Prostate gland (tissue), 2 donors: ENCODE results near the gene UPF2. TPM values are rescaled to one million over a fixed set of nuclear protein-coding genes. Genes with fewer than 3 reads are reported as not detected.

ENCODE experiments used
- DNase-seq: peaks from one replicate; pipeline ENCODE4 v3.0.0-alpha.2; 2019; ENCODE audit warnings: low spot score
- H3K27ac ChIP-seq, 2 donors: fragments of 200-600 bp; sonication (generic); 2 replicates each; pipeline ENCODE4 v1.5.1; 2017 to 2019
- H3K27me3 ChIP-seq: fragments of 200-600 bp; sonication (generic); replicated peaks from 2 replicates; pipeline ENCODE4 v1.5.1; 2019; ENCODE audit not compliant: insufficient read depth
- H3K36me3 ChIP-seq, 2 donors: fragments of 200-600 bp; sonication (generic); 1 replicate in 1 of 2; 2 replicates in 1 of 2; pipeline versions ENCODE4 v1.5.1 to v1.8.1; 2017 to 2019
- H3K4me1 ChIP-seq: fragments of 200-600 bp; sonication (generic); replicated peaks from 2 replicates; pipeline ENCODE4 v1.5.1; 2019
- H3K4me3 ChIP-seq, 2 donors: fragments of 200-600 bp; sonication (generic); 2 replicates each; pipeline ENCODE4 v1.5.1; 2017 to 2019
- H3K9me3 ChIP-seq: fragments of 200-600 bp; sonication (generic); 2 replicates; pipeline ENCODE4 v1.5.1; 2017
- POLR2A ChIP-seq: fragments of 450-650 bp; IDR thresholded peaks from one replicate; pipeline ENCODE4 v1.6.1; 2016; ENCODE audit warnings: antibody characterized with exemption, mild to moderate bottlenecking
- POLR2AphosphoS5 ChIP-seq: sonication (generic); formaldehyde crosslinking; IDR thresholded peaks from one replicate; pipeline ENCODE4 v1.6.1; 2017; ENCODE audit warnings: antibody characterized with exemption
- WGBS: methylation state at CpG from one replicate; pipeline ENCODE4 v1.1.5; 2018; 5-methylcytosine and 5-hydroxymethylcytosine counted together
- intact Hi-C: fragments of 100-400 bp; cut with DNase I; formaldehyde crosslinking; loops from one replicate; pipeline ENCODE4 v1.14.2; 2022
- total RNA-seq, 2 donors: library from RNA; depleted of rRNA; stranded (reverse); fragments of >200 nt; gene quantifications; one replicate each; pipeline ENCODE4 v1.1.0, GENCODE V29; 2016
- TF ChIP-seq, protein P1 (sequence below), 4 experiments: fragments of 200-600 bp in 2 of 4; fragments of 450-650 bp in 2 of 4; sonication (generic) in 2 of 4; IDR thresholded peaks; 1 replicate in 3 of 4; 2 replicates in 1 of 4; pipeline ENCODE4 v1.5.1; 2016 to 2019; ENCODE audit warnings: antibody characterized with exemption in 4 of 4, mild to moderate bottlenecking in 2 of 4, moderate library complexity in 2 of 4

UPF2 gene
- total RNA-seq, 2 donors from 2014 or later: 21.4 to 31.7 TPM

DNA sequence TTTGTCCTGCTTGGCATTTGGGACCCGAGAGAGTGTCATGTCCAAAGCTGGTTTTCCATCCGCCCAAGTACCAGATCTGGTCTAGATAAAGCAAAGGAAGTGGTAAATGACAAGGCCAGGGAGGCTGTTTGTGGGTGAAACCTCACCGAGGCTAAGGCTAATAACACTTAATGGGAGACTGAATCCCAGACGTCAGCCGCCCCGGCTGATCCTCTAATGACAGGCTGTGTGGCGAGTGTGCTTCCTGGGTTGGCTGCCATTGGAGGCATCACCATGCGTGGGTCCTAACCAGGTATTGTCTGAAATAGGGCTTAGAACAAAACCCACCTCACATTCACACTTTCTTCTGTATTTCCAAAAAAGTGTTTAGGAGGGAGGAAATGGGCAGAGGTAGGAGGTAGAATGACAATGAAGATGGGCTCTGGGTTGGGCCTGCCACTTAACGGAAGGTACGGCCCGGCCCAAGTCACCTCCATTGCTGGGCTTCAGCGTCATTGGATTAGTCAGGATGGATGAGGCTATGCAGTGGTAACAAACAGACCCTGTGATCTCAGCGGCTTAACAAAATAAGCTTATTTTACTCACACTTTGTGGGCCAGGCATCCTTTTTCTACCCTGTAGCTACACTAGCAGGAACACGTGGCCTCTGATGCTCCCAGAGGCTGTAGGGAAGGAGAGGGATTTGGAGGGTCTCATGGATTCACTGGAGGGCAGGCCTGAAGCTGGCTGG, 159.8 kb downstream of the UPF2 start:
- Histone ChIP-seq H3K27ac (no peak overlapping the region), H3K4me3 (no peak overlapping the region), H3K36me3 (no peaks in the 10 kb centered on the region), H3K4me1 (no peaks in the 10 kb centered on the region), H3K9me3 (no peaks in the 10 kb centered on the region), H3K27me3 (no peaks in the 10 kb centered on the region)
- intact Hi-C loops: no loop called here
- TF ChIP-seq POLR2A (no peak), POLR2AphosphoS5 (no peak)
- TF ChIP-seq, protein P1, sequence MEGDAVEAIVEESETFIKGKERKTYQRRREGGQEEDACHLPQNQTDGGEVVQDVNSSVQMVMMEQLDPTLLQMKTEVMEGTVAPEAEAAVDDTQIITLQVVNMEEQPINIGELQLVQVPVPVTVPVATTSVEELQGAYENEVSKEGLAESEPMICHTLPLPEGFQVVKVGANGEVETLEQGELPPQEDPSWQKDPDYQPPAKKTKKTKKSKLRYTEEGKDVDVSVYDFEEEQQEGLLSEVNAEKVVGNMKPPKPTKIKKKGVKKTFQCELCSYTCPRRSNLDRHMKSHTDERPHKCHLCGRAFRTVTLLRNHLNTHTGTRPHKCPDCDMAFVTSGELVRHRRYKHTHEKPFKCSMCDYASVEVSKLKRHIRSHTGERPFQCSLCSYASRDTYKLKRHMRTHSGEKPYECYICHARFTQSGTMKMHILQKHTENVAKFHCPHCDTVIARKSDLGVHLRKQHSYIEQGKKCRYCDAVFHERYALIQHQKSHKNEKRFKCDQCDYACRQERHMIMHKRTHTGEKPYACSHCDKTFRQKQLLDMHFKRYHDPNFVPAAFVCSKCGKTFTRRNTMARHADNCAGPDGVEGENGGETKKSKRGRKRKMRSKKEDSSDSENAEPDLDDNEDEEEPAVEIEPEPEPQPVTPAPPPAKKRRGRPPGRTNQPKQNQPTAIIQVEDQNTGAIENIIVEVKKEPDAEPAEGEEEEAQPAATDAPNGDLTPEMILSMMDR (IDR thresholded peaks at IDR 0.05): no peak
- DNase-seq: no peak
- WGBS: 95% methylated on average over 14 of the region's 14 CpGs

DNA sequence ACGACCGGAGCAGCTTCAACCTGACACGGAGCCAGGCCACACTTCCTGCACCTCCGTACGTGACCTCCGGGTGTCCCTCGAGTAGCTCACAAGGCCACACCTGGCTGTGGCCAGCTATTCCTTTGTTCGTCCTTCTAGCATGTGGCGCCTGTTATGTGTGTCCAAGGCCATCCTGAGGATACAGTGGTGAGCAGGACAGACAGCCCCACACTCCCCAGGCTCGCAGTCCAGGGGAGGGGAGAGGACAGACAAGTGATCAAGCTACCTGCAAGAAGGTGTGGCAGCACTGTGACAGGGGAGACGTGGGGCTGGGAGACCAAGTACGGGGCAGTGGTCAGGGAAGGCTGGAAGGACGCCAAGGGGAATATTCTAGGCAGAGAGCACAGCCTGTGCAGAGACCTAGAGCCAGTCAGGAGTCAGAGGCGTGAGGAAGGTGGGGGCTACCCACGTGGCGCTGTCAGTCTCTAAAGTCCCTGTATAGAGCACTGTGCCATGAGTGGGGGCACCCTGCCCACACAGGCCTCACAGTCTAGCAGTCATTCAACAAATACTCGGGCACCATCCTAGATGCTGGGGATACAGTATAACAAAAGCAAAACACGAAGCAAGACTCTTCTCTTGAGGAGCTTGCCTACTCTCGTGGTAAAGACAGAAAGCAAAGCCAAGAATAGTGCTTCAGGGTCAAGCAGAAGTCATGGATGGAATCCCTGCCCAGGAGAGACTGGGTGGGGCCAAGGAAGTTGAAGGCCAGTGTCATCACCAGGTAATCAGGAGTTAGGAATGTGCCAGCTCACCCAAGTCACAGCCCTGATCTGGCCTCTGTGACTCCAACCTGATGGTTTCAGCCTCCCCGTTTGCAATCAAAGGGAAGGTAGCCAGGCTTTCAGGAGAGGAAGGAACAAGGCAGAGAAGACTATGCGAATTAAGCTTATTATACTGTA, 160.9 kb downstream of the UPF2 start:
- intact Hi-C loops: no loop called here
- DNase-seq: no peak
- TF ChIP-seq POLR2AphosphoS5 (no peak), POLR2A (no peak)
- TF ChIP-seq, protein P1 (IDR thresholded peaks at IDR 0.05): no peak
- WGBS: 88% methylated on average over 21 of the region's 21 CpGs
- no peak overlapping the region for H3K4me3 ChIP-seq
- no peaks in the 10 kb centered on the region for H3K27me3 ChIP-seq
- no peaks in the 10 kb centered on the region for H3K9me3 ChIP-seq
- H3K27ac ChIP-seq: no peak overlapping the region
- H3K36me3 ChIP-seq: no peaks in the 10 kb centered on the region
- no peaks in the 10 kb centered on the region for H3K4me1 ChIP-seq

DNA sequence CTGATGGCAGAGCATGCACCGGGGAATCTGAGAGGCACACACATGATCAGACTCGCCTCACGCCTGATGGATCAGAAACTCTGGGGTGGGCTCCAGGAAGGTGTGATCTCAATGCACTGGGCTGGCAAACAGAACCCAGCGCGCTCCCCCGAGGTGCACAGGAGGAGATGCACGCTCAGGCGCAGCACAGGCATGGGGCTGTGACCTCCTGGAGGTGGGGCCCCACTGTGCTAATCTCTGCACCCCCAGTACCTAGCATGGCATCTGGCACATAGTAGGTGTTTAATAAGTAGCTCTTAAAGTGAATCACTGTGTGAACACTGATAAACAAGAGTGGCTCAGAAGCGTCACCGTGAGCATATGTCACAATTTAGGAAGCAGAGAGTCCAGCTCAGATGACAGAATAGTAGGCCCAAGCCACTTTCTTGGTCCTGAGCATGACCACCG, 161.6 kb downstream of the UPF2 start:
- TF ChIP-seq POLR2A (no peak), POLR2AphosphoS5 (no peak)
- TF ChIP-seq, protein P1 (IDR thresholded peaks at IDR 0.05): no peak
- H3K27ac ChIP-seq: no peak overlapping the region

DNA sequence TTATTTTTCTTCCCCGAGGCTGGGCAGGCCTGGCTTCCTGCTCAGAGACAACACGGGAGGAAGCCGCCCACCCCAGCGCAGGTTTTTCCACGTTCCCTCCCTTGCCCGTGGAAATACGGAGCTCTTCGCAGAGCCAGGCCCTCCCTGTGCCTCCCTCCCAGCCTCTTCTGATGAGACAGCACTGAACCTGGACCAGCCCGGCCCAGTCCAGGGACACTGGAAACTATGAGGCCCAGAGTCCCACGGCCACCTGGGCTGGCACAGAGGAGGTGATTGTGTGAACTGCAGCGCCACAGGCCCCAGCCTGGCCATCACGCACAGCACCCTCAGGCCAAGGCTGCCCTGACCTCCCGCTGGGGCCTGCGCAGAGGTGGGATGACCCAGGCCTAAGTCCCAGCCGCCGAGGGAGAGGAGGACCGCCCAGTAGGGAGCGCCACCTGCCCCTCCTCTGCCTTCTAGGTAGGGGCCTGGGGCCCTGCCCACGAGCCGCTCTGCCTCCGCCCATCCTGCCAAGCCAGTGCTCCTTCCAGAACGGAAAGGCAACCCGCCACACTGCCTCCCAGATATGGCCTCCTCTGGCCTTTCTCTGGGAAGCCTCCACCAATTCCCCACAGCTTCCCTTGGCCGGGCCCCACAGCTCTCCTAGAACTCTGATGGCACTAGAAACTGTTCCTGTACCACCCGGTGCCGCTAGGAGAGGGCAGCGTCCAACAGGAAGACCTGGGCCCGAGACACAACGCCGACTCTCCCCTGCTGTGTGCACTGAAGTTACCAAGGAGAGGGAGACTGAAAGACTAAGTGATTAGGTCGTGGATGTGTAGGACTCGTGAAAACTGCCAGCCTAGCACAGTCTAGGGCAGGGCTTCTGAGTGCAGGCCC, 162.2 kb downstream of the UPF2 start:
- Histone ChIP-seq H3K4me1 (peaks cover 13% of the 10 kb centered on the region), H3K4me3 (no peak overlapping the region), H3K27ac (no peak overlapping the region), H3K36me3 (no peaks in the 10 kb centered on the region), H3K27me3 (no peaks in the 10 kb centered on the region), H3K9me3 (no peaks in the 10 kb centered on the region)
- no peak for DNase-seq
- intact Hi-C loops: no loop called here
- WGBS: 81% methylated on average over 32 of the region's 32 CpGs
- TF ChIP-seq, protein P1 (IDR thresholded peaks at IDR 0.05): no peak
- TF ChIP-seq POLR2AphosphoS5: no peak
- no peak for TF ChIP-seq POLR2A

More for the DNA sequence above, 161.6 kb downstream of the UPF2 start:
- Histone ChIP-seq H3K9me3 (no peaks in the 10 kb centered on the region), H3K36me3 (no peaks in the 10 kb centered on the region), H3K27me3 (no peaks in the 10 kb centered on the region), H3K4me1 (peaks cover 7% of the 10 kb centered on the region), H3K4me3 (no peak overlapping the region)
- intact Hi-C loops: no loop called here
- no peak for DNase-seq
- WGBS: 74% methylated on average over 11 of the region's 11 CpGs
